HG03103 (cell line): Measurements from ENCODE around the gene TTC13.

ENCODE experiments used
- ATAC-seq: cut with Tn5 transposase; IDR thresholded peaks from one replicate; pipeline ENCODE4 v1.9.1; 2021; ENCODE audit warnings: low read depth; ENCODE audit not compliant: unreplicated experiment

The TTC13 gene

DNA sequence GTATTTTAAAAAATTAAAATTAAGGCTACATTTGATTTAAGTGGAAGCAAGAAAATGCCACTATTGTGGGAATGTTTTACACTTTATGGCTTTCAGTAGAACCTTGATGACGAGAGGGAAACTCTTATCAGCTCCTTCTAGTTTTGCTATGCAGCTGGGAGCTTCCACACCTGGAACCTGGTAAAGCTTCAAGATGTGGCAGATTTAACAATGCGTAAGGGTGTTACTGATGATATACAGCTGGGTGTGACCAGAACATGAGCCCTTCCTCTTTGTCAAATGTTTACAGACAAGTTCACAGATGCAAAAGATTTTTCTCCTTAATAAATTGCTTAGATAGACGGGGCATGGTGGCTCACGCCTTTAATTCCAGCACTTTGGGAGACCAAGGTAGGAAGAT, 20.3 kb downstream of the TTC13 start:
- no peak for ATAC-seq

GRCh38 chr1:230957580-230957989, 21.1 kb downstream of the TTC13 start:
- ATAC-seq = peak; percentile 63

DNA sequence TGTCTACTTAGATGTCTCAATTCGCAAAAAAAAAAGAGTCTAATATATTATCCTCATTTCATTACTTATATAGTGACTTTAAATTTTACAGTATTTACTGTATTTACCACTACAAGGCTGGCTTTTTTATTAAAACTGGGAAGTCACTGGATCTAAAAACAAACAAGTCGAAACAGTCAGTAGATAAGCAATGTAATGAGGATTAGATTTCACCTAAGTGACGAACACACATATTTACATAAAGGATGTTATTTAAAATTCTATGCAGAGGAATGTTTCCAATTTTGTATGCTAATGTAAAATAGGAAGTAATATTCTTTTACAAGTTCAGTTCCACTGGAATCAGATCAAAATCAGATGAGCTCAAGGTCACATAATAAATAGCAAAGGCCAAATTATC, 28.3 kb downstream of the TTC13 start:
- ATAC-seq = no peak

DNA sequence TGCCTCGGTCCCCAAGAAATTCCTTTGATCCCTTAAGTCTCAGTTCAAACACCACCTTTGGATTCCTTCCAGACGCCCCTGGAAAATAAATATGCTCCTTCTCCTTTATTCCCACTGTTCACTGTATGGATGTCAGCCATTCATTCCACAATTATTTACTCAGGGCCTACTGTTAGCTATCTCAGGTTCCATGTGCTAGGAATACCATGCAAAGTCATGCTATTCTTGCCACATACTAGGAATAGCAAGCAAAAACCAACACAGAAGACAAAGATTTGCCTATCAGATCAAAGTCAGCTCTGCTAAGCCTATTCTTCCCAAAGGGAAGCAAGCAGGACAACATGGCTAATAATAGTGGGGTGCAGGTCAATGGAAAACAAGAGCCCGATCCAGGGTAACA, 29.8 kb downstream of the TTC13 start:
- no peak for ATAC-seq

DNA sequence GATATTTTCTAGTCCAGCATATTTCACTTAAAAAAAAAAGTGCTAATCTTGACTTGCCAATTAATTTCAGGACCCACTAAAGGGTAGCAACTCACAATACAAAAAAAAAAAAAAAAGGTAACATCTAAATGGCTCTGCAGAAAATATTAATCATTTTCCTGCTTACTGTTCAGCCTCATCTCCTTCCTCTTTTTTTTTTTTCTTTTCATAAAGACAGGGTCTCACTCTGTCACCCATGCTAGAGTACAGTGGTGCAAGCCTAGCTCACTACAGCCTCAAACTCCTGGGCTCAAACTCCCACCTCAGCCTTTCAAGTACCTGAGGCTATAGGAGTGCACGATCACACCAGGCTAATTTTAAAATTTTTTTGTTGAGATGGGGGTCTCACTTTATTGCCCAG, 30.4 kb downstream of the TTC13 start:
- ATAC-seq = no peak

DNA sequence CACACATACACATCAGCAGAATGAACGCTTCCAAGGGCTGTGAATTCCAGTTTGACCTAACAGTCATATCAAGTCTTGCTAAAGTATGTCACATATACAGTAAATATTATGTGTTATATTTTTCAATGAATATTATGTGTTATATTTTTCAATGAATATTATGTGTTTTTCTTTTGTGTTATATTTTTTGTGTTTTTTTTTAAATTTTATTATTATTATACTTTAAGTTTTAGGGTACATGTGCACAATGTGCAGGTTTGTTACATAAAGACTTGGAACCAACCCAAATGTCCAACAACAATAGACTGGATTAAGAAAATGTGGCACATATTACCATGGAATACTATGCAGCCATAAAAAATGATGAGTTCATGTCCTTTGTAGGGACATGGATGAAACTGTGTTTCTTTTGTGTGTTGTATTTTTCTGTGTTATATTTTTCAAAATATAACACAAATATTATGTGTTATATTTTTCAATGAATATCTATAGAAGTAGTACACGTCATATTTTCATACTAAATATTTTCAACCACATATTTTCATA, 35.5 kb downstream of the TTC13 start:
- no peak for ATAC-seq

DNA sequence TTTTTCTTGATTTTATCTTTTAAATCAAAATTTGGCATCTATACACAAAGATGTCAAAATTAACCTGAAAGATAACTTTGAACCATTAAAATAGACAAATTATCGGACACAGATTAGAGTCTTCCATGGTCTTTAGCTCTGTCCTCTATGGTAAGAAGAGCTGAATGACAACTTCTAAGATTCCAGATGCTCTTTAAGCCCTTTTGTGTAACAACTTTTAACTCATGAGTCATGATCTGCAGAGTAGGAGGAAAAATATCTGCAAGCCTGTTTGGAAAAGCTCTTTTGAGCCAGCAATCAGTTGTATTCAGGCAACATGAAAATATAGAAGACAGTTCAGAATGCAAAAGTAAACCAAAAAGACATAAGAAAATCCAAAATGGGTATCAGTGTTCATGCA, 37.8 kb downstream of the TTC13 start:
- no peak for ATAC-seq

DNA sequence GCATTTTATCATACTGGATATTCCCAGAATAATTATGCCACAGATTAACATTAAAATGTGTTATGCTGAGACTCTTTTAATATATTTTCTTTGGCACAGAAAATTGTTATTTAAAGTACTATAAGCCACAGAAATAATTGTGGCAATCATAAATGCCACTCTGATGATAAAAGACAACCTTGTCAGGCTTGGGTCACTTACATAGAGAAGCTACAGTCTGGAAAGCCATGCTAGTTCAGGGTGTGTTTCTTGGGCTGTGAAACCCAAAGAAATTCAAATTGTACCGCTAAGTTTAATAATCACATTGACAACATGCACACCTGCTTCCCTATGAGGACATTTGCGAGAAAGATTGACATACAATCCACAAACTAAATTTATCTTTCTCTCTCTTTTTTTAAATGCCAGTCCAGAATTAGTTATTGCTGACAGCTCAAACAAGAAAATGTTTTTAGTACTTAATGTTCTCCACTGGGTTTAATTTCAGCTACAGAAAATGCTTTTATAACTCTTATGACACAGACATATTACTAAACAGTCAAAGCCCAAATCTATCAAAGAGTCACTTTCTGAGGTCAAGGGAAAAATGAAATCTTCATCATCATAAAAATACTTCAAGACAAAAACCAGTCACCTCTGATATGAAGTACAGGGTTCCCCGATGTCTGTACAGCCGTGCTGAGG, 38.7 kb downstream of the TTC13 start:
- no peak for ATAC-seq

DNA sequence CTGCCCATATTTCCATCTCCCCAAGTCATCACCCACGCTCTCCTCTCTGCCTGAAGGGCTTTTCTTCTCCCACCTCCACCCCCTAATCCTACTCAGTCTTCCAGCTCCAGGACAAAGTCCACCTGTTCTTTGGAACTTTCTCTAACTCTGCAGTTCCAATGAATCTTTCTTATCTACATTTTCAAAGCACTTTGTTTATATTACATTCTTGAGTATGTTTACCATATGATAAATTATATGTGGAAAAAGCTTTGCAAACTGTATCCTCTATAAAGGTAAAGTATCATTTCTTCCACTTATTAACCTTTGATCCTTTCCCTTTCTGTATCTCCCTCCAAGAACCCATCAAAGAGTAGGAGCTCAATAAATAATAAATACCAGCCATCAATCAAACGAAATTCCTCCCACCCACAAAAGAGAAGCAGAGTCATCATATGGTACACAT, 39.7 kb downstream of the TTC13 start:
- no peak for ATAC-seq

DNA sequence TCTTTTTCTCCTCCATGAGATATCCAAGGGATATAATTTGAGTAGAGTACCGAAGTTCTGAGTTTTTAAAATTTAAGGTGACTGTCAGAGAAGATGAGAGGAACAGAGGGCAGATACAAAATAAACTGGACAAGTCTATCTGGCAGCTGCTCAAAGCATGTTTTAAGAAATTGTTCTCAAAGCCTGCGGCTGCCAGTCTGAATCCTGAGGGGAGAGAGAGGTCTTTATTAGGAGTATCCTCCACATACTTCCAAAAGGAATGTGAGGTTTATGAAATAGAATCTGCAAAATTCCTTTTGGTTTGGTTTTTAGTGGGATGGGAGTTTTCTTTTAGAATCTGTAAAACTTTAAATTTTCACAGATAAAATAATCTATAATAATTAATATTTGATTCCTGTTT, 41.3 kb downstream of the TTC13 start:
- ATAC-seq = no peak

- ATAC-seq = no peak
Observed at GRCh38 chr1:230936475-230936874, 42.2 kb downstream of the TTC13 start.

GRCh38 chr1:230935852-230936251, 42.8 kb downstream of the TTC13 start:
- ATAC-seq = no peak

- ATAC-seq = no peak
Observed at GRCh38 chr1:230930986-230931385, 47.7 kb downstream of the TTC13 start.

GRCh38 chr1:230926182-230926581, 52.5 kb downstream of the TTC13 start:
- ATAC-seq = no peak

- ATAC-seq = no peak
Observed at GRCh38 chr1:230925608-230926007, 53.1 kb downstream of the TTC13 start.

GRCh38 chr1:230923176-230923575, 55.5 kb downstream of the TTC13 start:
- ATAC-seq = no peak

DNA sequence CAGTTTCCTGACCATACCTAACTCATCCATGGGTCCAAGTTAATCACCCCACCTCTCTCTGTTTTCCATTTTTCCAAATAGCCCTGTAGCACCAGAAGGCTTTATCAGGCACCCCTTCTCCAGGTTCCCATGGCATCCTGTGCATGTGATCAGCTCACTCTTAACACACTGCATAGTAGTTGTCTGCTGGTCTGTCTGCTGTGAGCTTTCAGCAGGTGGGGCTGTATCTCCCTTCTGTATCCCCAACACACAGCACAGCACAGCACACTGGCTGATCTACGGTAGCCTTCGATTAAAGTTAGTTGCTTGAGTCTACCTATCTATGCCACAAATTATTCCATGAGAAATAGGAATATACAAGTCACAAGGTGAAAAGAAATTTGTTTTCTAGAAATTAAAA, 56.0 kb downstream of the TTC13 start:
- no peak for ATAC-seq

- no peak for ATAC-seq
Observed at GRCh38 chr1:230919207-230919606, 59.5 kb downstream of the TTC13 start.

- ATAC-seq = no peak
Observed at GRCh38 chr1:230917284-230918135, 61.2 kb downstream of the TTC13 start.

DNA sequence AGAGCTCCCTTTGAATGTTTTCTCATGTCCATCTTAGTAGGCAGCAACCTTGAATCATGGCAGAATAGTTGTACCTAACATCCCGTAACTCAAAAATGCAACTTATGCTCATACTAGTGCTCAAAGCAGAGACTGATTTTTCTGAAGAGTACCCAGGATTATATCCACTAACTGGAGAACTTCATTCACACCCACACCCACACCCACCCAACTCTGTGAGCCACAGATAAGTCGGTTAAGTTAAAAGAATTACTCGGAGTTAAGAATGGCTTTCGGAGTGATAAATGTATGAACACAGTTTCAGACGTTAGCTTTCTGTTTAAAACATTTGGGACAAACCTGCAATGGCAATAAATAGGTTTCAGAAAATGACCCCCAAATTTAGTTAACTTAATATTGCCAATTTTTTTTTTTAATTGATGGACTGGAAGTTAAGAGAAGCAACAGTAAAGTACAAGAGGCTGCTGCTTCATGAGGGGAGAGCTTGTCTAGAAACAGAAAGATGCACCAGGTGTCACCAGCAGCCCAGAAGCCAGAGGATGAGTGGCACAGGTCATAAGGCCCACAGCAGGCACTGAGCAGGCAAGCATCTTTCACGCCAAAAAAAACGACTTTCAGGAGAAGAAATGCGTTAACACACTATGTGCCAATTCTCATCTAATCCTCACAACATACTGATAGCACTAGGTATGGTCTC, 61.9 kb downstream of the TTC13 start:
- ATAC-seq = no peak

- no peak for ATAC-seq
Observed at GRCh38 chr1:230915078-230915477, 63.6 kb downstream of the TTC13 start.
